IPS DF 4.7 (cell line): ENCODE measurements around the gene LSM10.

Experiments used
- DNase-seq: peaks from one replicate; pipeline ENCODE4 v3.0.0-alpha.2; 2013; ENCODE audit warnings: low spot score; ENCODE audit errors: extremely low read depth

LSM10 gene

GRCh38 chr1:36384542-36385409 lies 12.9 kb downstream of the LSM10 start:
- DNase-seq = no peak

GRCh38 chr1:36383240-36383639 lies 14.5 kb downstream of the LSM10 start:
- DNase-seq = no peak

DNA sequence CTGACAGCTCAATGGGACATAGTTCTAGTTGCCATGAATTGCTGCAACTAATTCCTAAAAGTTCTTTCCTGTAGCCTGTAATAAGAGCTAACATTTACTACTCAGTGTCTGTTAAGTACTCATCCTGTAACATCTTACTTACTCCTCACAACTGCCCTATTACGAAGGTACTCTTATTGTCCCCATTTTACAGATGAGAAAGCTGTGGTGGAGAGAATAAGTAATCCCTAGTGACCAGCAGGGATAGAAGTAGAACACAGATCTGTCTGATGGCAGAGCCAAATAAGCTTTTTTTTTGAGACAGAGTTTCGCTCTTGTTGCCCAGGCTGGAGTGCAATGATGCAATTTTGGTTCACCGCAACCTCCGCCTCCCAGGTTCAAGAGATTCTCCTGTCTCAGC lies 15.0 kb downstream of the LSM10 start:
- no peak for DNase-seq

GRCh38 chr1:36382231-36382630 lies 15.5 kb downstream of the LSM10 start:
- no peak for DNase-seq

- DNase-seq = no peak
Measured at GRCh38 chr1:36381405-36381804, 16.3 kb downstream of the LSM10 start.

DNA sequence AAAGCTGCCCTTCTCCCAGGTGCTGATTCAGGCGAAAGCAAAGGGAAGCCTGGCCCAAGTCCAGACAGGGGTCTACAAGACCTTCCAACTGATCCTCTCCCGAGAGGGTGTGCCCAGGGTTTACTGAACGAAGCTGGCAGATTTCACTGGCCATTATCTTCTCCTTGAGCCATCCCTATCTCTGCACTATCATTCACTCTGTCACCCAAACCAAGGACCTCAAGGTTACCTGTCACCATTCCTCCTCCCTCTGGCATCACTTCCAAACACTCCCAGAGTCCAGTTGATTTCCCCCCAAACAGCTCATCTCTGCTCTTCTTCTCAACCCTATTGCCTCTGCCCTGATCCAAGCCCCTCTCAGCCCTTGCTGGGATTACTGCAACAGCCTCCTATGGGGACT lies 16.9 kb downstream of the LSM10 start:
- no peak for DNase-seq

DNA sequence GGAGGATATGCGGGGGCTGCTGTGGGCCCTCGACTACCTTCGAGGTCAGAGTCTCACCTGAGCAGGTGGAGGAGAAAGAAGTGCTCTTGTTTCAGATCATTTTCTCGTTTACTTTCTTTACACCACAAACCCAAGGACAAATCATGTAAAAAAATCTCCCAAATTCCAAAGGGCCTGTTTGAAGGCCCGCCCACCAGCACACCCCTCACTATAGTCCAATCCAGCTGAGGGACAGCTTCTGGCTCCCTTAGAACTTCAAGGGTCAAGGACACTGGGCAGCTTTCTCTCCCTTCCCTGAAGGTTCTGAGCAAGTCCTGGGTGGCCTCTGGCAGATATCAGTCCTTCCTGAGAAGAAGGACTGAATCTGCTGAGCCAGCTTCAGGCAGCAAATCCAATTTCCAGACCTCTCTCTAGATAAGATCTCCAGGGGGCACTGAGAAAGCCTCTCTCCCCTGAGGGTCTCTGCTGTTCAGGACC lies 17.5 kb downstream of the LSM10 start:
- DNase-seq = no peak

DNA sequence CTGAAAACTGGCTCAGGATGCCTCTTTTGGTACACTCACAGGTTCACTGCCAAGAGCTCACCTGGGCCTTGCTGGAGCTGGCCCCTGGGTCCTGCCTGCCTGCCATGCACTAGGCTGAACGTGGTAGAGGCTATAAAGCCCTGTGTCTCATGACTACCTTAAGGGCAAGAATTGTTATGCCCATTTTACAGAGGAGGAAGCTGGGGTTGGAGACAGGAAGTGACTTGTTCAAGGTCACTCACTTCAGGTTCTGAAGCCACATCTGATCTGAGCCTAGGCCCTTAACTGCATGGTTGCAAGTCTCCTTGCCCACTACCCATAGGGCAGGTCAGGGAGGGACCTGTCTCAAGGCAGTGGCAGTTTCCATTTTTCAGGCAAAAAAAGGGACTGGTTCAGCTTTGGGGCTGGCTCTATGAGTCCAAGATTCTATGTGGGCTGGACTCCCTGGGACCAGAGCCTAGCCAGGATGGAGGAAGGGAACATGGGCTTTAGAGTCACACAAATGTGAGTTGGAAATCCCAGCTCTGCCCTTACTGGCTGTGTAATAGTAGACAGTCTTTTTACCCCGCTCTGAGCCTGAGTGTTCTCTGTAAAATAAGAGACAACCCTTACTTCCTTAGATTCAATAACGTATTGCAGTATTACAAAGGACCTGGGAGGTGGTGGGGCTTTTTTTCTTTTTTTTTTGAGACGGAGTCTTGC lies 19.8 kb downstream of the LSM10 start:
- no peak for DNase-seq

DNA sequence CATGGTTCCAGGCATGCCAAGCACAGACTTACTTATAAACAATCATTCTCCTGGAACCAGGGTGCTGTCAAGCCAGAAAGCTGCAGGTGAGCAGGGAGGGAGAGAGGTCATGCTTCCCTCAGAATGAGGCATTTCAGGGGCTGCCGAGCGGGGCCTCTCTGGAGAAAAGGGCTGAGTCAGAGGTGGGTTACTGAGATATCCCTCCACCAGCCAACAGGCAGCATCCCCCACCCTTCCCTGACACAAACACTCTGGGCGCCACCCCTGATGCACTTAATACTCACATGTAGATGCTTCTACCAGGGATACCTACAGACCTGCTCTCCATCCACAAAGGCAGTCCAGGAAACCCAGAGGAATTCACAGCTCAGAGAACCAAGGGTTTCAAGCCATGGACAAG lies 25.1 kb downstream of the LSM10 start:
- no peak for DNase-seq

DNA sequence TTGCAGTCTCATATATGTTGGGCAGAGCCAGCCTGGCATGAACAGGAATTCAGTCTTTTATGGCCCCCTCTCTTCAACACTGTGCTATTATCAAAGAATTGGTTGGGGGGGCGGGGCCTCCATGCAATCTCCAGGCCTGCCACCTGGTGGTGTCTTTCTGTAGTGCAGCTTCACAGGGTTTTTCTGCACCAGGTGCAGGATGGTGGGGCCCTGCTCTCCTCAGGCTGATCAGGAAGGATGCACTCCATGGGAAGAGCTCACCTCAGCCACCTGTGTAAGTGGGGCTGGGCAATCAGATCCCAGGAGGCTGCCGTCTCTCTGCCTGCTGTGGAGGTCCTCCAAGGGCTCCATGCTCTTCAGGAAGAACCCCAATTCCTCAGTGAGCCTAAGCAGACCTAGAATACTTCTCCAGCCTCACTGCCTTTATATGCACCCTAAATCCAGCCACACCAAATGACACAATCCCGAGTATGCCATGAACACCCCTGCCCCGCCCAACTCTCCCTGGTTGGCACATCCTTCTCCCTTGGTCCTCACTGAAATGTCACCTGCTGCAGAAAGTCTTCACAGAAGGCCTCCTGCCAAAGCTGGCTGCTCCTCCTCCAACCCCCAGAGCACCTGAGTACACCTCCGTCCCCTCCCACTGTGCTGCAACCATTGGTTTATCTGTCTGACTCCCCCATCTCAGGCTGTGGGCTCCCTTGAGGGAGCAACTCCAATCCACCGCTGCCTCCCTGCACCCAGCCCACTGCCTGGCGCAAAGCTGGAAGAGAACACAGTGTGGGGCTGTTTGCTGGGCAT lies 28.4 kb downstream of the LSM10 start:
- DNase-seq = no peak

GRCh38 chr1:36367798-36368197 lies 29.9 kb downstream of the LSM10 start:
- DNase-seq = no peak

DNA sequence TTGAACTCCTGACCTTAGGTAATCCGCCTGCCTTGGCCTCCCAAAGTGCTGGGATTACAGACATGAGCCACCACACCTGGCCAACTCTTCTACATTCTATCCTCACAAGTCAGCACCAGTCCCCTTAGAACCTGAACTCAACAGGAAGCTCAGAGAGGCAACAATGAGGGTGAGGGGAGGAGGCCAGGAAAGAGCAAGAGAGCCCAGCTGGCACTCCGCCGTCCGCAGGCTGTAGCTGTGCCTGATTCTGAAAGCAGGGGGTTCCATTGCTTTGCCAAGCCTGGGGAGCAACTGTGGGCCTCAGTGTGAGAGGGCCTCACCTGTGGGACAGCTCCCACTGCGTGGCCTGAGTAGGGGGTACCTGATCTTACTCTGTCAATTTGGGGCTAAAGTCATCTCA lies 30.6 kb downstream of the LSM10 start:
- DNase-seq = no peak

- no peak for DNase-seq
Measured at GRCh38 chr1:36366091-36366661, 31.5 kb downstream of the LSM10 start.

DNA sequence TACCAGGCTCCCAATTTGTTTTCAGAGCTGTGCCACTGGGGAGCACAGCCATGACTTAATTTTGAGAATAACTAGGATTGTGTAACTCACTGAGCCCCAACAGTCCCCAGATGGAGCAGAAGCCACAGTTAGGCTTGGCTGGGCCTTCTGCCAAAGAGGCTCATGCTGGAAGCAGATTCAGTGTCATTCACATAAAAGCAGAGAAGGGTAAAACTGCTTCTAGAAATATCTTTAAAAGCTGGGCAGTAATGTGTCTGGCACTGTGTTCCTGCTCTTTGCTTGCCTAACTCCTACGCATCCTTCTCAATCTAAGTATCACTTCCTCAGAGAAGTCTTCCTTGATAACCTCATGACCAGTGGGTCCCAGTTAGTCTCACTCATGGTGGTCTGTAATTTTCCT lies 32.3 kb downstream of the LSM10 start:
- no peak for DNase-seq

DNA sequence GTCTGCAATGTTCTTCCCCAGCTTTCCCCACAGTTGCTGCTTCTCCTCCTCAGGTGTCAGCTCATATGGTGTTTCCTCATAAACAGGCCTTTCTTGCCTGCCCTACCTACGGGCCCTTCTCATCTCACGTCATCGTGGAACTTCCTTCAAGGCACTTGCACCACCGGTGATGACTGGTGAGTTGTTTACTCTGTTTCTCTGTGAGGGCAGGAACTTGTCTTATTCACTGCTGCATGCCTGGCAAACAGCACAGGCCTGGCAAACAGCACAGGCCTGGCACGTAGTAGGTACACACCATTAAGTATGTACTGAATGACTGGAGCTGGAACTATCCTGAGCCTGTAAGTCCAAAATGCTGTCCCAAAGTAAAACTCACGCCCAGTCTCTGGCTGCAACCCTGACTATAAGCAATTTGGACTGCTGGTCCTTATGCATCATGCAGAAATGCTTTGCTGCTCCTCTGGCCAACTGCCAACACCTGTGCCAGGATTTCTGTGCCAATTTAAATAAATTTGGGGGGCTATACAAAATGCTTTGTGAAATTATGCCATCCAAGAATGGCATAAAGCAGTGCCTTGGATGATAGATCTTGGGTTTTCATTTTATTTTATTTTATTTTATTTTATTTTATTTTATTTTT lies 37.7 kb downstream of the LSM10 start:
- no peak for DNase-seq

DNA sequence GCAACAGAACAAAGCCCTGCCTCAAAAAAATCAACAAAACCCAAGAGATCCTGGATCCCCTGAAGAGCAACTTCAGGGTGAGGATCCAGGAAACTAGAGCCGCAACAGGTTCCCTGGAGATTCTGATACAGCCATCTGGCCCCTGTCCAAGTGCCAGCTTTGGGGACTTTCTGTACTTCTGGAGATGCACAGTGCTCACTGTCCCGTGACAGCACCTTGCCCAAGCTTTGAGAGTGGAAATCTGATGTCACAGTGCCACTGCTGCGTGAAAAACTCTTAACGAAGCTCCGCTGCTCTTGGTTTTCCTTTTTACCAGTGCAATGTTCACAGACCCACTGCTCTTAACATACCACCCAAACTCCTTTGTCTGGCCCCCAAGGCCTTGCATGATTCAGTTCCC lies 38.3 kb downstream of the LSM10 start:
- DNase-seq = no peak

GRCh38 chr1:36358514-36359084 lies 39.1 kb downstream of the LSM10 start:
- DNase-seq = no peak

DNA sequence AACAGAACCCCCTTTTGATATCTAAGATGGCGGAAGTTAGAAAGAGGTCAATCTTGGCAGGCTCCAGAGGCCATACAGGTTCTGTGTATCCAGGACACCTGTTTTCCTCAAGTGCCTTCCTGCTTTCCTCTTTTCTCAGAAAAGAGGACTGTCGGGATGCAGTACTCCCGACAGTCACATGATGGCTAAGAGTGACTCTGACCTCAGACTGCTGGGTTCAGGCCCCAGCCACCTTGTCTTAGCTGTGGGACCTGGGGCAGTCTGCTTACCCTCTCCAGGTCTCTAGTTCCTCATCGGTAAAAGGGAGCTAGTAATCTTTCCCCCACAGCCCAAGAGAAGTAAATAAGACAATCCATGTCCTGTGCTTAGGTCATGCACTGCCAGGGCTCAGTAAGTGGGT lies 41.9 kb downstream of the LSM10 start:
- DNase-seq = no peak

DNA sequence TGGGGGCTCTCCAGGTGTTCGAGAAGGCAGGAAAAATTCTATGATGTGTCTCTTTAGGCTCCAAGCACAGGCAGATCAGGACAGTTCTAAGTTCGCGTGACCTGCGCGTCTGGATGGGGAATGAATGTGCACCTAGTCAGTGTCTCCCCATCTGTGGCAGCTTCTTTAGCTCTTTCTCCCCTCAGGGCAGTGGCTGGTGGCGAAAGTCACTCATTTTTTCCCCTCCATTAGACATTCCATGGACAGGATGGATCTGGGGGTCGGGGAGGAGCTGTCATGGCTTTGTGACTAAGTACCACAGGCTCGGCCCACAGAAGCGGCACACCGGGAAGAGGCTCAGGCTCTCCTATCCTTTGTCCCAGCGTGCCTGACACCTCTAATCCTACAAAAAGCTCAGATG lies 43.2 kb downstream of the LSM10 start:
- DNase-seq = no peak
